ENCODE measurements around the gene PCDHGA6. TPM values are rescaled to one million over a fixed set of nuclear protein-coding genes. Genes with fewer than 3 reads are reported as not detected.

PCDHGA6 gene
- total RNA-seq, 1 experiment from 2014 or later = 0.07 TPM

DNA sequence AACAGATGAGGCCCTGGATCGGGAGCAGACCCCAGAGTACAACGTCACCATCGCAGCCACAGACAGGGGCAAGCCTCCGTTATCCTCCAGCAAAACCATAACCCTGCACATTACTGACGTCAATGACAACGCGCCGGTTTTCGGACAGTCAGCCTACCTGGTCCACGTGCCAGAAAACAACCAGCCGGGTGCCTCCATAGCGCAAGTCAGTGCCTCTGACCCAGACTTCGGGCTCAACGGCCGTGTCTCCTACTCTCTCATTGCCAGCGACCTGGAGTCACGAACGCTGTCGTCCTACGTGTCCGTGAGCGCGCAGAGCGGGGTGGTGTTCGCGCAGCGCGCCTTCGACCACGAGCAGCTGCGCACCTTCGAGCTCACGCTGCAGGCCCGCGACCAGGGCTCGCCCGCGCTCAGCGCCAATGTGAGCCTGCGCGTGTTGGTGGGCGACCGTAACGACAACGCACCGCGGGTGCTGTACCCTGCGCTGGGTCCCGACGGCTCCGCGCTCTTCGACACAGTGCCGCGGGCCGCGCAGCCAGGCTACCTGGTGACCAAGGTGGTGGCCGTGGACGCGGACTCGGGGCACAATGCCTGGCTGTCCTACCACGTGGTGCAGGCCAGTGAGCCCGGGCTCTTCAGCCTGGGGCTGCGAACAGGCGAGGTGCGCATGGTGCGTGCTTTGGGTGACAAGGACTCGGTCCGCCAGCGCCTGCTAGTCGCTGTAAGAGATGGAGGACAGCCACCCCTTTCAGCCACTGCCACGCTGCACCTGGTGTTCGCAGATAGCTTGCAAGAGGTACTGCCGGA lies 45.6 kb downstream of the PCDHGA6 start (continued):
- TF ChIP-seq, protein P1, sequence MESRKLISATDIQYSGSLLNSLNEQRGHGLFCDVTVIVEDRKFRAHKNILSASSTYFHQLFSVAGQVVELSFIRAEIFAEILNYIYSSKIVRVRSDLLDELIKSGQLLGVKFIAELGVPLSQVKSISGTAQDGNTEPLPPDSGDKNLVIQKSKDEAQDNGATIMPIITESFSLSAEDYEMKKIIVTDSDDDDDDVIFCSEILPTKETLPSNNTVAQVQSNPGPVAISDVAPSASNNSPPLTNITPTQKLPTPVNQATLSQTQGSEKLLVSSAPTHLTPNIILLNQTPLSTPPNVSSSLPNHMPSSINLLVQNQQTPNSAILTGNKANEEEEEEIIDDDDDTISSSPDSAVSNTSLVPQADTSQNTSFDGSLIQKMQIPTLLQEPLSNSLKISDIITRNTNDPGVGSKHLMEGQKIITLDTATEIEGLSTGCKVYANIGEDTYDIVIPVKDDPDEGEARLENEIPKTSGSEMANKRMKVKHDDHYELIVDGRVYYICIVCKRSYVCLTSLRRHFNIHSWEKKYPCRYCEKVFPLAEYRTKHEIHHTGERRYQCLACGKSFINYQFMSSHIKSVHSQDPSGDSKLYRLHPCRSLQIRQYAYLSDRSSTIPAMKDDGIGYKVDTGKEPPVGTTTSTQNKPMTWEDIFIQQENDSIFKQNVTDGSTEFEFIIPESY (IDR thresholded peaks at IDR 0.05; ENCODE audit: extremely low read depth, insufficient replicate concordance, low read length) = no peak
- TF ChIP-seq POLR2AphosphoS5 (IDR thresholded peaks at IDR 0.05; ENCODE audit: low read depth, low read length) = no peak
- TF ChIP-seq ZNF274 (IDR thresholded peaks at IDR 0.05; ENCODE audit: low read depth, low read length) = no peak
- no peak for TF ChIP-seq CEBPB (IDR thresholded peaks at IDR 0.05; ENCODE audit: low read depth)
- TF ChIP-seq, protein P2, sequence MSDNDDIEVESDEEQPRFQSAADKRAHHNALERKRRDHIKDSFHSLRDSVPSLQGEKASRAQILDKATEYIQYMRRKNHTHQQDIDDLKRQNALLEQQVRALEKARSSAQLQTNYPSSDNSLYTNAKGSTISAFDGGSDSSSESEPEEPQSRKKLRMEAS (IDR thresholded peaks at IDR 0.05) = no peak

DNA sequence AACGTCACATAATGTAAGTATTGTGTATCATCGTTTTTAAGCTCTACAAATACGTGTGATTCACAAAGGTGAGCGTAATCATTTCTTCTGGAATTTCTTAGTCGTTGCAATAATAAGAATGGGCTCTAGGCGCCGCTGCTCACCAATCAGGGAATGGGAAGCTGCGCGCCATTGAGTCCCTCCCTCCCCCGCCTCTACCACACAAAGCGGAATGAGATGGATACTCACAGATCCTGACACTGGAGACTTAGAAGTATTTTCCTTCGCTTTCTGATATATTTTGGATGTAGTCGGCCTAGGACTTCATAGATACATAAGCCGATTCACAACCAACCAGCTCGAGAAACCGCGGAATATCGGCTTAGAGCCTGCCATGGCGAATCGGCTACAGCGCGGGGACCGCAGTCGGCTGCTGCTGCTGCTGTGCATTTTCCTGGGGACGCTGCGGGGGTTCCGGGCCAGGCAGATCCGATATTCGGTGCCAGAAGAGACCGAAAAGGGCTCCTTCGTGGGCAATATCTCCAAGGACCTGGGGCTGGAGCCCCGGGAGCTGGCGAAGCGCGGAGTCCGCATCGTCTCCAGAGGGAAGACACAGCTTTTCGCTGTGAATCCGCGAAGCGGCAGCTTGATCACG lies 47.3 kb downstream of the PCDHGA6 start, which contains the start of gene PCDHGA11:
Gene PCDHGA11, plus strand, starts transcription at position 197 of the 634 bp plus-strand sequence. Its CDS starts 177 bp downstream, at position 374.
- RAD21 ChIA-PET (ENCODE audit: low non-redundant PET in 1 of 2, low total read pairs in 2 of 2, uncharacterized antibody in 2 of 2, unreplicated experiment in 2 of 2) = no interaction called here
- Histone ChIP-seq H3K79me2 (ENCODE audit: insufficient read depth, low read length) (no peaks in the 10 kb centered on the region), H2AFZ (ENCODE audit: low read depth, low read length, poor library complexity, severe bottlenecking) (no peak within 1 kb of the TSS), H3K4me1 (ENCODE audit: control insufficient read depth in 1 of 2, insufficient read depth in 2 of 2, low read length in 2 of 2) (no peaks in the 10 kb centered on the region), H4K20me1 (ENCODE audit: insufficient read depth) (no peaks in the 10 kb centered on the region), H3K9me3 (ENCODE audit: control insufficient read depth in 1 of 2, insufficient read depth in 1 of 2, low read depth in 1 of 2, low read length in 2 of 2) (peaks cover 4 to 22% of the 10 kb centered on the region in 2 experiments; a peak in 2 of 4 replicates), H3K36me3 (ENCODE audit: control insufficient read depth in 1 of 2, insufficient read depth in 2 of 2, low read length in 2 of 2) (no peaks in the 10 kb centered on the region), H3K9me2 (ENCODE audit: insufficient read depth) (no peaks in the 10 kb centered on the region), H3K27me3 (ENCODE audit: insufficient read depth, low read length) (no peaks in the 10 kb centered on the region), H3K9ac (ENCODE audit: low read length) (no peak within 1 kb of the TSS), H3K27ac (ENCODE audit: low read depth, low read length) (no peak within 1 kb of the TSS), H3K4me3 (replicated peaks in 1 of 2; ENCODE audit: low read depth in 1 of 2, low read length in 2 of 2) (no peak within 1 kb of the TSS), H3K4me2 (ENCODE audit: low read length) (no peak within 1 kb of the TSS)
- peak; percentile 59 for TF ChIP-seq RAD21 (IDR thresholded peaks at IDR 0.05; ENCODE audit: low read depth)
- no peak for TF ChIP-seq EZH2 (IDR thresholded peaks at IDR 0.05)
- no peak for TF ChIP-seq POLR2AphosphoS5 (IDR thresholded peaks at IDR 0.05; ENCODE audit: low read depth, low read length)
- no peak for TF ChIP-seq SP1 (IDR thresholded peaks at IDR 0.05; ENCODE audit: low read depth)
- TF ChIP-seq, protein P3, sequence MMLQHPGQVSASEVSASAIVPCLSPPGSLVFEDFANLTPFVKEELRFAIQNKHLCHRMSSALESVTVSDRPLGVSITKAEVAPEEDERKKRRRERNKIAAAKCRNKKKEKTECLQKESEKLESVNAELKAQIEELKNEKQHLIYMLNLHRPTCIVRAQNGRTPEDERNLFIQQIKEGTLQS (IDR thresholded peaks at IDR 0.05) = no peak
- TF ChIP-seq EZH2phosphoT487 (IDR thresholded peaks at IDR 0.05; ENCODE audit: borderline replicate concordance) = no peak
- TF ChIP-seq CBX3 (IDR thresholded peaks at IDR 0.05; ENCODE audit: low read depth) = no peak
- no peak for TF ChIP-seq SRF (IDR thresholded peaks at IDR 0.05; ENCODE audit: low read depth)
- no peak for TF ChIP-seq TCF7L2 (IDR thresholded peaks at IDR 0.05; ENCODE audit: borderline replicate concordance, extremely low read depth, insufficient read depth, insufficient read length)
- TF ChIP-seq, protein P4, sequence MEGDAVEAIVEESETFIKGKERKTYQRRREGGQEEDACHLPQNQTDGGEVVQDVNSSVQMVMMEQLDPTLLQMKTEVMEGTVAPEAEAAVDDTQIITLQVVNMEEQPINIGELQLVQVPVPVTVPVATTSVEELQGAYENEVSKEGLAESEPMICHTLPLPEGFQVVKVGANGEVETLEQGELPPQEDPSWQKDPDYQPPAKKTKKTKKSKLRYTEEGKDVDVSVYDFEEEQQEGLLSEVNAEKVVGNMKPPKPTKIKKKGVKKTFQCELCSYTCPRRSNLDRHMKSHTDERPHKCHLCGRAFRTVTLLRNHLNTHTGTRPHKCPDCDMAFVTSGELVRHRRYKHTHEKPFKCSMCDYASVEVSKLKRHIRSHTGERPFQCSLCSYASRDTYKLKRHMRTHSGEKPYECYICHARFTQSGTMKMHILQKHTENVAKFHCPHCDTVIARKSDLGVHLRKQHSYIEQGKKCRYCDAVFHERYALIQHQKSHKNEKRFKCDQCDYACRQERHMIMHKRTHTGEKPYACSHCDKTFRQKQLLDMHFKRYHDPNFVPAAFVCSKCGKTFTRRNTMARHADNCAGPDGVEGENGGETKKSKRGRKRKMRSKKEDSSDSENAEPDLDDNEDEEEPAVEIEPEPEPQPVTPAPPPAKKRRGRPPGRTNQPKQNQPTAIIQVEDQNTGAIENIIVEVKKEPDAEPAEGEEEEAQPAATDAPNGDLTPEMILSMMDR (IDR thresholded peaks at IDR 0.05 in 2 of 3, conservative IDR thresholded peaks at IDR 0.05 in 1 of 3; ENCODE audit: borderline replicate concordance in 1 of 3, insufficient read depth in 1 of 3, low read depth in 2 of 3, low read length in 2 of 3) = peak; percentile 31 to 48 (median 42); a peak in 3 of 6 replicates
- DNase-seq (ENCODE audit: low read depth, low spot score) (peak; percentile 4), ATAC-seq (no peak)
- POLR2A ChIA-PET = no interaction called here
- intact Hi-C loops (cut with micrococcal nuclease) = no loop called here
- BruUV-seq (replicated peaks) = no TSS peak
- CTCF ChIA-PET = interaction anchor here (0.7 to 1.9 kb wide), 5 partner anchors 8 to 143 kb away, joined by 5 to 11 read pairs (median 6); partner anchors contain the start of gene PCDHGA10
